PC-9 (cell line): ENCODE results near the gene PPP2R5E.

Experiments used
- EZH2 ChIP-seq: fragments of 200-600 bp; sonication (generic); IDR thresholded peaks from 2 replicates; pipeline ENCODE4 v1.8.0; 2017; ENCODE audit warnings: antibody characterized with exemption, low read depth
- TF ChIP-seq, protein P1 (sequence below): fragments of 200-600 bp; sonication (generic); conservative IDR thresholded peaks from 2 replicates; pipeline ENCODE4 v1.6.1; 2017; ENCODE audit warnings: mixed run types, antibody characterized with exemption, mild to moderate bottlenecking, moderate library complexity

DNA sequence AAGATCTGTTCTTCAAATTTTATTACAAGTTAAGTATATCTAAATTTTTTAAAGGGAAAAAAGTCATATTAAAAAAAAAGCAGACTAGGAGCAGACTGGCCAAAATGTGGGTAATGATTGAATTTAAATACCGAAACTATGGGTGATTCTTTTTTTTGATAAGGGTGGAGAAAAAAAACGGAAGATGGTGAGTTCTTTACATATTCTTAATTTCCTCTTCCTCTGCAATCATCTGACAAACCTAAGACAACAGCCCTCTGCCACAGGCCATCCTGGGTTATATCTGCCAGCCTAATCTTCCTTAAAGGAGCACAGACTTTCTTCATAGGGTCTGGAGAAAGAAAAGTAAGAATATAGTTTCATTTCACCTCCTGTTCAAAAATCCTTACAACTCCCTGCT is 108.0 kb downstream of the PPP2R5E start:
- TF ChIP-seq, protein P1, sequence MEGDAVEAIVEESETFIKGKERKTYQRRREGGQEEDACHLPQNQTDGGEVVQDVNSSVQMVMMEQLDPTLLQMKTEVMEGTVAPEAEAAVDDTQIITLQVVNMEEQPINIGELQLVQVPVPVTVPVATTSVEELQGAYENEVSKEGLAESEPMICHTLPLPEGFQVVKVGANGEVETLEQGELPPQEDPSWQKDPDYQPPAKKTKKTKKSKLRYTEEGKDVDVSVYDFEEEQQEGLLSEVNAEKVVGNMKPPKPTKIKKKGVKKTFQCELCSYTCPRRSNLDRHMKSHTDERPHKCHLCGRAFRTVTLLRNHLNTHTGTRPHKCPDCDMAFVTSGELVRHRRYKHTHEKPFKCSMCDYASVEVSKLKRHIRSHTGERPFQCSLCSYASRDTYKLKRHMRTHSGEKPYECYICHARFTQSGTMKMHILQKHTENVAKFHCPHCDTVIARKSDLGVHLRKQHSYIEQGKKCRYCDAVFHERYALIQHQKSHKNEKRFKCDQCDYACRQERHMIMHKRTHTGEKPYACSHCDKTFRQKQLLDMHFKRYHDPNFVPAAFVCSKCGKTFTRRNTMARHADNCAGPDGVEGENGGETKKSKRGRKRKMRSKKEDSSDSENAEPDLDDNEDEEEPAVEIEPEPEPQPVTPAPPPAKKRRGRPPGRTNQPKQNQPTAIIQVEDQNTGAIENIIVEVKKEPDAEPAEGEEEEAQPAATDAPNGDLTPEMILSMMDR = no peak
- no peak for TF ChIP-seq EZH2
